GM23338 (cell line): ENCODE data around the gene DOCK11. TPM values are rescaled to one million over a fixed set of nuclear protein-coding genes. Genes with fewer than 3 reads are reported as not detected.

Experiments
- CREB1 ChIP-seq: fragments of 250-450 bp; sonication (Bioruptor Pico); IDR thresholded peaks from 2 replicates; pipeline ENCODE4 v1.5.0; 2020; ENCODE audit warnings: low read depth, mild to moderate bottlenecking, moderate library complexity
- EZH2 ChIP-seq: fragments of 200-600 bp; sonication (generic); IDR thresholded peaks from one replicate; pipeline ENCODE4 v1.8.0; 2017; ENCODE audit warnings: antibody characterized with exemption, mild to moderate bottlenecking, low read depth; ENCODE audit not compliant: unreplicated experiment
- EZH2phosphoT487 ChIP-seq: fragments of 200-600 bp; sonication (generic); IDR thresholded peaks from one replicate; pipeline ENCODE4 v1.8.1; 2018; ENCODE audit warnings: antibody characterized with exemption; ENCODE audit not compliant: unreplicated experiment
- JUNB ChIP-seq: IDR thresholded peaks from one replicate; pipeline ENCODE4 v1.6.1; 2016; ENCODE audit warnings: antibody characterized with exemption; ENCODE audit not compliant: unreplicated experiment
- NANOG ChIP-seq: IDR thresholded peaks from 2 replicates; pipeline ENCODE4 v1.6.1; 2016; ENCODE audit warnings: antibody characterized with exemption, borderline replicate concordance
- POLR2AphosphoS5 ChIP-seq: IDR thresholded peaks from 2 replicates; pipeline ENCODE4 v1.6.1; 2016; ENCODE audit warnings: antibody characterized with exemption, low read depth
- STAT1 ChIP-seq: IDR thresholded peaks from one replicate; pipeline ENCODE4 v1.6.1; 2016; ENCODE audit warnings: antibody characterized with exemption; ENCODE audit not compliant: unreplicated experiment
- ZNF114 ChIP-seq: fragments of 250-450 bp; sonication (Bioruptor Pico); IDR thresholded peaks from 2 replicates; pipeline ENCODE4 v1.5.0; 2020; ENCODE audit warnings: mild to moderate bottlenecking, moderate library complexity
- polyA plus RNA-seq: library from polyadenylated mRNA; unstranded; fragments of >200 nt; fragmentation: Nextera tagmentation; extraction: Ambion mirVana; gene quantifications from 2 replicates; pipeline ENCODE4 v1.2.1, GENCODE V29; 2016
- total RNA-seq: library from RNA; depleted of rRNA; stranded (reverse); fragments of >200 nt; shearing (Covaris generic); gene quantifications from 2 replicates; pipeline ENCODE4 v1.2.3, GENCODE V29; 2014
- TF ChIP-seq, protein P1 (sequence below): fragments of 250-450 bp; sonication (Bioruptor Pico); IDR thresholded peaks from 2 replicates; pipeline ENCODE4 v1.5.0; 2020; ENCODE audit warnings: mild to moderate bottlenecking, moderate library complexity
- TF ChIP-seq, protein P2 (sequence below): IDR thresholded peaks from one replicate; pipeline ENCODE4 v1.6.1; 2018; ENCODE audit warnings: antibody characterized with exemption; ENCODE audit not compliant: unreplicated experiment

DOCK11 gene
- total and polyA plus RNA-seq, 2 experiments from 2014 or later, result 6.0 to 12.3 TPM

GRCh38 chrX:118519411-118520215, 24.0 kb downstream of the DOCK11 start (continued):
- TF ChIP-seq, protein P1, sequence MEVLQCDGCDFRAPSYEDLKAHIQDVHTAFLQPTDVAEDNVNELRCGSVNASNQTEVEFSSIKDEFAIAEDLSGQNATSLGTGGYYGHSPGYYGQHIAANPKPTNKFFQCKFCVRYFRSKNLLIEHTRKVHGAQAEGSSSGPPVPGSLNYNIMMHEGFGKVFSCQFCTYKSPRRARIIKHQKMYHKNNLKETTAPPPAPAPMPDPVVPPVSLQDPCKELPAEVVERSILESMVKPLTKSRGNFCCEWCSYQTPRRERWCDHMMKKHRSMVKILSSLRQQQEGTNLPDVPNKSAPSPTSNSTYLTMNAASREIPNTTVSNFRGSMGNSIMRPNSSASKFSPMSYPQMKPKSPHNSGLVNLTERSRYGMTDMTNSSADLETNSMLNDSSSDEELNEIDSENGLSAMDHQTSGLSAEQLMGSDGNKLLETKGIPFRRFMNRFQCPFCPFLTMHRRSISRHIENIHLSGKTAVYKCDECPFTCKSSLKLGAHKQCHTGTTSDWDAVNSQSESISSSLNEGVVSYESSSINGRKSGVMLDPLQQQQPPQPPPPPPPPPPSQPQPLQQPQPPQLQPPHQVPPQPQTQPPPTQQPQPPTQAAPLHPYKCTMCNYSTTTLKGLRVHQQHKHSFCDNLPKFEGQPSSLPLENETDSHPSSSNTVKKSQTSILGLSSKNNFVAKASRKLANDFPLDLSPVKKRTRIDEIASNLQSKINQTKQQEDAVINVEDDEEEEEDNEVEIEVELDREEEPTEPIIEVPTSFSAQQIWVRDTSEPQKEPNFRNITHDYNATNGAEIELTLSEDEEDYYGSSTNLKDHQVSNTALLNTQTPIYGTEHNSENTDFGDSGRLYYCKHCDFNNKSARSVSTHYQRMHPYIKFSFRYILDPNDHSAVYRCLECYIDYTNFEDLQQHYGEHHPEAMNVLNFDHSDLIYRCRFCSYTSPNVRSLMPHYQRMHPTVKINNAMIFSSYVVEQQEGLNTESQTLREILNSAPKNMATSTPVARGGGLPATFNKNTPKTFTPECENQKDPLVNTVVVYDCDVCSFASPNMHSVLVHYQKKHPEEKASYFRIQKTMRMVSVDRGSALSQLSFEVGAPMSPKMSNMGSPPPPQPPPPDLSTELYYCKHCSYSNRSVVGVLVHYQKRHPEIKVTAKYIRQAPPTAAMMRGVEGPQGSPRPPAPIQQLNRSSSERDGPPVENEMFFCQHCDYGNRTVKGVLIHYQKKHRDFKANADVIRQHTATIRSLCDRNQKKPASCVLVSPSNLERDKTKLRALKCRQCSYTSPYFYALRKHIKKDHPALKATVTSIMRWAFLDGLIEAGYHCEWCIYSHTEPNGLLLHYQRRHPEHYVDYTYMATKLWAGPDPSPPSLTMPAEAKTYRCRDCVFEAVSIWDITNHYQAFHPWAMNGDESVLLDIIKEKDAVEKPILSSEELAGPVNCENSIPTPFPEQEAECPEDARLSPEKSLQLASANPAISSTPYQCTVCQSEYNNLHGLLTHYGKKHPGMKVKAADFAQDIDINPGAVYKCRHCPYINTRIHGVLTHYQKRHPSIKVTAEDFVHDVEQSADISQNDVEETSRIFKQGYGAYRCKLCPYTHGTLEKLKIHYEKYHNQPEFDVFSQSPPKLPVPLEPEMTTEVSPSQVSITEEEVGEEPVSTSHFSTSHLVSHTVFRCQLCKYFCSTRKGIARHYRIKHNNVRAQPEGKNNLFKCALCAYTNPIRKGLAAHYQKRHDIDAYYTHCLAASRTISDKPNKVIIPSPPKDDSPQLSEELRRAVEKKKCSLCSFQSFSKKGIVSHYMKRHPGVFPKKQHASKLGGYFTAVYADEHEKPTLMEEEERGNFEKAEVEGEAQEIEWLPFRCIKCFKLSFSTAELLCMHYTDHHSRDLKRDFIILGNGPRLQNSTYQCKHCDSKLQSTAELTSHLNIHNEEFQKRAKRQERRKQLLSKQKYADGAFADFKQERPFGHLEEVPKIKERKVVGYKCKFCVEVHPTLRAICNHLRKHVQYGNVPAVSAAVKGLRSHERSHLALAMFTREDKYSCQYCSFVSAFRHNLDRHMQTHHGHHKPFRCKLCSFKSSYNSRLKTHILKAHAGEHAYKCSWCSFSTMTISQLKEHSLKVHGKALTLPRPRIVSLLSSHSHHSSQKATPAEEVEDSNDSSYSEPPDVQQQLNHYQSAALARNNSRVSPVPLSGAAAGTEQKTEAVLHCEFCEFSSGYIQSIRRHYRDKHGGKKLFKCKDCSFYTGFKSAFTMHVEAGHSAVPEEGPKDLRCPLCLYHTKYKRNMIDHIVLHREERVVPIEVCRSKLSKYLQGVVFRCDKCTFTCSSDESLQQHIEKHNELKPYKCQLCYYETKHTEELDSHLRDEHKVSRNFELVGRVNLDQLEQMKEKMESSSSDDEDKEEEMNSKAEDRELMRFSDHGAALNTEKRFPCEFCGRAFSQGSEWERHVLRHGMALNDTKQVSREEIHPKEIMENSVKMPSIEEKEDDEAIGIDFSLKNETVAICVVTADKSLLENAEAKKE, result no peak
- TF ChIP-seq STAT1, result no peak
- no peak for TF ChIP-seq JUNB
- no peak for TF ChIP-seq POLR2AphosphoS5
- no peak for TF ChIP-seq ZNF114 (CRISPR knock-in tag)
- no peak for TF ChIP-seq NANOG
- TF ChIP-seq EZH2phosphoT487, result no peak
- no peak for TF ChIP-seq CREB1 (CRISPR knock-in tag)
- TF ChIP-seq, protein P2, sequence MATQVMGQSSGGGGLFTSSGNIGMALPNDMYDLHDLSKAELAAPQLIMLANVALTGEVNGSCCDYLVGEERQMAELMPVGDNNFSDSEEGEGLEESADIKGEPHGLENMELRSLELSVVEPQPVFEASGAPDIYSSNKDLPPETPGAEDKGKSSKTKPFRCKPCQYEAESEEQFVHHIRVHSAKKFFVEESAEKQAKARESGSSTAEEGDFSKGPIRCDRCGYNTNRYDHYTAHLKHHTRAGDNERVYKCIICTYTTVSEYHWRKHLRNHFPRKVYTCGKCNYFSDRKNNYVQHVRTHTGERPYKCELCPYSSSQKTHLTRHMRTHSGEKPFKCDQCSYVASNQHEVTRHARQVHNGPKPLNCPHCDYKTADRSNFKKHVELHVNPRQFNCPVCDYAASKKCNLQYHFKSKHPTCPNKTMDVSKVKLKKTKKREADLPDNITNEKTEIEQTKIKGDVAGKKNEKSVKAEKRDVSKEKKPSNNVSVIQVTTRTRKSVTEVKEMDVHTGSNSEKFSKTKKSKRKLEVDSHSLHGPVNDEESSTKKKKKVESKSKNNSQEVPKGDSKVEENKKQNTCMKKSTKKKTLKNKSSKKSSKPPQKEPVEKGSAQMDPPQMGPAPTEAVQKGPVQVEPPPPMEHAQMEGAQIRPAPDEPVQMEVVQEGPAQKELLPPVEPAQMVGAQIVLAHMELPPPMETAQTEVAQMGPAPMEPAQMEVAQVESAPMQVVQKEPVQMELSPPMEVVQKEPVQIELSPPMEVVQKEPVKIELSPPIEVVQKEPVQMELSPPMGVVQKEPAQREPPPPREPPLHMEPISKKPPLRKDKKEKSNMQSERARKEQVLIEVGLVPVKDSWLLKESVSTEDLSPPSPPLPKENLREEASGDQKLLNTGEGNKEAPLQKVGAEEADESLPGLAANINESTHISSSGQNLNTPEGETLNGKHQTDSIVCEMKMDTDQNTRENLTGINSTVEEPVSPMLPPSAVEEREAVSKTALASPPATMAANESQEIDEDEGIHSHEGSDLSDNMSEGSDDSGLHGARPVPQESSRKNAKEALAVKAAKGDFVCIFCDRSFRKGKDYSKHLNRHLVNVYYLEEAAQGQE, result no peak
- no peak for TF ChIP-seq EZH2
